Central memory CD8-positive, alpha-beta T cell (primary cell): ENCODE data around the gene DNTT.
A peak's percentile ranks its signal among the peaks of the same experiment; 100 is the strongest.

Experiments
- ATAC-seq: fragments of 150-1000 bp; cut with Tn5 transposase; replicated peaks from 2 replicates; pipeline ENCODE4 v1.10.0; 2022; ENCODE audit warnings: mild to moderate bottlenecking, moderate FRiP score, moderate number of reproducible peaks; ENCODE audit not compliant: poor library complexity, severe bottlenecking; ENCODE audit errors: extremely low read depth
- DNase-seq, 2 donors: peaks; one replicate each; pipeline ENCODE4 v3.0.0; 2021; ENCODE audit warnings: low spot score in 2 of 2
- H3K27ac Mint-ChIP-seq: one replicate; pipeline ENCODE4 v1.8.0; 2022; ENCODE audit warnings: low read depth, mild to moderate bottlenecking, moderate library complexity, mixed read lengths
- H3K27me3 Mint-ChIP-seq: one replicate; pipeline ENCODE4 v1.8.0; 2022; ENCODE audit warnings: mixed read lengths
- H3K36me3 Mint-ChIP-seq: one replicate; pipeline ENCODE4 v1.8.0; 2022; ENCODE audit warnings: mild to moderate bottlenecking, moderate library complexity, mixed read lengths; ENCODE audit not compliant: insufficient read depth
- H3K4me1 Mint-ChIP-seq: one replicate; pipeline ENCODE4 v1.8.0; 2022; ENCODE audit warnings: mixed read lengths
- H3K4me3 Mint-ChIP-seq: one replicate; pipeline ENCODE4 v1.8.0; 2022; ENCODE audit warnings: mild to moderate bottlenecking, moderate library complexity, mixed read lengths
- H3K9me3 Mint-ChIP-seq: one replicate; pipeline ENCODE4 v1.8.0; 2022; ENCODE audit warnings: mixed read lengths

The DNTT gene

DNA sequence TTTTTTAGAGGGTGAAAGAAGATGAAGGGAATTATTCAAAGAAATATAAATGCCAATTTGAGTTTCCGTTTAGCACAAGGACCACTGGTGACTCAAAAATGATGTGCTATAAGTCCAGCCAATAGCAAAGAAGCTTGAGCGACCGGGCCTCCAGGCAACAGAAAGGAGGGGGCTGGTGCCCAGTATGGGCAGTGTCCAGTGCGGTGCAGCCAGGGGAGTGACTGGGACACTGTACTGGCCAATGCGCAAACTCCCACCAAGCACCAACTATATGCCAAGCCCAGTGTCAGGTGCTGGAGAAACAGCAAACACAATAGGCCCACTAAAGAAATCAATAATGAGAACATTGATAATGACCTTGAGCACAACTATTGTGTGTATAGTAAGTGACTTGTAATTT, 64.7 kb downstream of the DNTT start:
- H3K27ac Mint-ChIP-seq, result no peak overlapping the region
- H3K36me3 Mint-ChIP-seq, result peaks cover 3% of the 10 kb centered on the region
- no peaks in the 10 kb centered on the region for H3K9me3 Mint-ChIP-seq
- peaks cover 25% of the 10 kb centered on the region for H3K27me3 Mint-ChIP-seq
- no peaks in the 10 kb centered on the region for H3K4me1 Mint-ChIP-seq
- H3K4me3 Mint-ChIP-seq, result no peak overlapping the region
- ATAC-seq (no peak), DNase-seq (no peak)

DNA sequence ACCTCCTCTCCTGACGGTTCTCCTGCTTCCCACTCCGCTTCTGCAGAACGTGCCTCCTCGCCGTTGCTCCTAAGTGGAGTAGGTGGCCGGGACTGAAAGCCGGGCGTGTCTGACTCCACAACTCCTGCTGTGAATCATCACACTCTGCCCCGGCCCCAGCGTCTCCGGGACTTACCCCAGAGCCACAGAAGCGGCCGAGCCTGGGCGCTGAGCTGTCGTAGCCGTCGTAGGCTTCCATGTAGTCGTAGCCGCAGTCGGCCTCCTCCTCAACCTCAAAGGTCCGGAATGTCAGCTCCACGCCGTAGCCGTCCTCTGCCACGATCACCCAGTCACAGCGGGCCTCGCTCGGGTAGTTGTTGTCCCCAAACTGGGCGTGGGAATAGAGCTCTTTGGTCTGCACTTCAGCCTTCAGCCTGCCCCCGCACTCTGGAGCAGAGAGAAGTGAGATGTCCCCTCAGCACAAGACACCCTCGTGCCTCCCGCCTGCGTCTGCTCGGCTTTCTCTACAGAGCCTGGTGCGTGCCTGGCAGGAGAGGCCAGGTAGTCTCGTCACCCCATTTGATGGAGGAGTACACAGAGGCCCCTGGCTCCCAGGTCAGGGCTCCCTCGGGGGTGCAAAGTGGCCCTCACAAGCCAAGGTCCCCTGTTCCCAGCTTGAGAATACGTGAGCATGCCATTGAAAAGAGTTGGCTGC, 65.8 kb downstream of the DNTT start:
- no peak for ATAC-seq
- peaks cover 8% of the 10 kb centered on the region for H3K4me1 Mint-ChIP-seq

DNA sequence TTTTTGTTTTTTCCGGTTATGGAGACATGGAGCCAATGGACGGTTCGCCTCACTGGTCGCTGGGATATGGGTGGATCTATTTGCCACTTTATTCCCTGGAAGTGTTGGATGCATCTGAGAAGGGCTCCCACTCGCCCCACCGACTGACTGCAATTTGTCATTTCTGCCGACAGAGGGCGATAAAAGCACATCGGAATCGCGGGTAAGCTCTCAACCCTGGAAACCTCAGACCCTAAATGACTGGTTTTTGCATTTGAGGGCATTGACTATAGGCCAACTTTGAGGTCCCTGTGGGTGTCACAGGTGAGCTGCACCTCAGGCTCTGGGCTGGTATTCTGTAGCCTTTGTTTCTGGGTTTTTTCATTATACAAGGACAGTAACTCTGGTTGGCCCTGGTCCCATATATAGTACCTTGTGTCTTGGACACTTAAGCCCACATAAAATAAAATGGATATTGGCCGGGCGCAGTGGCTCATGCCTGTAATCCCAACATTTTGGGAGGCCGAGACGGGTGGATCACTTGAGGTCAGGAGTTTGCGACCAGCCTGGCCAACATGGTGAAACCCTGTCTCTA, 66.4 kb downstream of the DNTT start:
- Mint-ChIP-seq H3K36me3 (peaks cover 3% of the 10 kb centered on the region), H3K27ac (no peak overlapping the region), H3K4me3 (no peak overlapping the region), H3K4me1 (peaks cover 14% of the 10 kb centered on the region), H3K9me3 (no peaks in the 10 kb centered on the region), H3K27me3 (peaks cover 42% of the 10 kb centered on the region)
- ATAC-seq, result no peak
- peak in 1 of 2 donors; percentile 35 for DNase-seq

More for the DNA sequence above, 65.8 kb downstream of the DNTT start:
- no peaks in the 10 kb centered on the region for H3K9me3 Mint-ChIP-seq
- H3K4me3 Mint-ChIP-seq, result no peak overlapping the region
- H3K27ac Mint-ChIP-seq, result no peak overlapping the region
- H3K27me3 Mint-ChIP-seq, result peaks cover 36% of the 10 kb centered on the region
- peaks cover 3% of the 10 kb centered on the region for H3K36me3 Mint-ChIP-seq
- DNase-seq, result no peak

DNA sequence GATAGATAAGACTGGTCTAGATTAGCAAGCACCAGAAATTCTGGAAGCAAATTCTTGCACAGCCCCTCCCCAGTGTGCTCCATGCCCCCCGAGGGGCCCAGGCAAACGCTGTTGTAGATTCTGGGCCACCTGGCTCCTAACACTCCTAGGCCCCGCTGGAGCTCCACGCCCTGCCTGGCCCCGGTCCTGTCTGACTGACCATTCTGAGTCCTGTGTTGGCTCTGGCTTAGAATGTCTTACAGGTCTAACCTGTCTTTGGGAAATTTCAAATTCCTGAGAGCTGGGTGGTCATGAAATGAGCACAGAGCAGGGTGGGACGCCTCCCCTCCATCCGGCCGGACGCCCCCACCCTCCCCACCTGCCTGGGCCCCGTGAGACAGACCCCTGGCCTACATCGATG, 67.1 kb downstream of the DNTT start:
- no peak for ATAC-seq
- Mint-ChIP-seq H3K27me3 (peaks cover 47% of the 10 kb centered on the region), H3K36me3 (peaks cover 3% of the 10 kb centered on the region)

DNA sequence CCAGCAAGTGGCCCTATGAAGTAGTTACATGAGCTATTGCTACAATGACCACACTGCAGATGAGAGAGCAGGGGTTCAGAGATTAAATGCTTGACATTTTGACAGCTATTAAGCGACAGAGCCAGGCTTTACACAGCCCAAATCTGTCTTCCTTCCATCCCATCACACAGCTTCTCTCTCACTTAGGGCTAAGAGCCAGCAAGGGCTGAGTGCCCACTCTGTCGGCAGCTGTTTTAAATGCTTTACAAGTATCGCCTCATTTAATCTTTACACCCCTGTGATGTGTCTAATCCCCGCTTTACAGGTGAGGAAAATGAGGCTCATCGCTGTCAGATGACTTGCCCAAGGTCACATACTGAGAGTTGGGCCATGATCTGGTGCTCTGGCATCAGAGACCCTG, 69.8 kb downstream of the DNTT start:
- Mint-ChIP-seq H3K36me3 (peaks cover 3% of the 10 kb centered on the region), H3K27me3 (peaks cover 47% of the 10 kb centered on the region), H3K27ac (no peak overlapping the region), H3K4me3 (peak overlapping the region; percentile 60), H3K4me1 (peaks cover 16% of the 10 kb centered on the region), H3K9me3 (no peaks in the 10 kb centered on the region)
- ATAC-seq (no peak), DNase-seq (no peak)

More for the DNA sequence above, 67.1 kb downstream of the DNTT start:
- peaks cover 16% of the 10 kb centered on the region for H3K4me1 Mint-ChIP-seq
- no peak overlapping the region for H3K4me3 Mint-ChIP-seq
- DNase-seq, result no peak
- no peaks in the 10 kb centered on the region for H3K9me3 Mint-ChIP-seq
- no peak overlapping the region for H3K27ac Mint-ChIP-seq

DNA sequence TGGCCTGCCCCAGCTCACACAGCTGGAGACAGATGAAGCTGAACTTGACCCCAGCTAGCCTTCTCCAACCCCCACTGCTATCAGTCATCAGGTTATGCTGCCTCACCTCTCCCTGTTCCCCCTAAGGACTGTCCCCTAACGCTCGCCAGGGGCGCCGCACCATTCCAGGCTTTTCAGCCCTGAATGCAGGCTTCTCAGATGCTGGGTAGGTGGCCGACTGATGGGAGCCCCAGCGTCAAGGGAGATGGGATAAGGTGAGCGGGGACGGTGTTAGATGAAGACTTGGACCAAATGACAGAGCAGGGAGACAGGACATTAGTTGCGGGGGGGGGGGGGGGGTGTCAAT, 70.4 kb downstream of the DNTT start:
- H3K9me3 Mint-ChIP-seq, result no peaks in the 10 kb centered on the region
- peak overlapping the region; percentile 60 for H3K4me3 Mint-ChIP-seq
- ATAC-seq, result no peak
- peaks cover 3% of the 10 kb centered on the region for H3K36me3 Mint-ChIP-seq
- peaks cover 16% of the 10 kb centered on the region for H3K4me1 Mint-ChIP-seq
- H3K27ac Mint-ChIP-seq, result no peak overlapping the region
- DNase-seq, result no peak
- H3K27me3 Mint-ChIP-seq, result peaks cover 47% of the 10 kb centered on the region

DNA sequence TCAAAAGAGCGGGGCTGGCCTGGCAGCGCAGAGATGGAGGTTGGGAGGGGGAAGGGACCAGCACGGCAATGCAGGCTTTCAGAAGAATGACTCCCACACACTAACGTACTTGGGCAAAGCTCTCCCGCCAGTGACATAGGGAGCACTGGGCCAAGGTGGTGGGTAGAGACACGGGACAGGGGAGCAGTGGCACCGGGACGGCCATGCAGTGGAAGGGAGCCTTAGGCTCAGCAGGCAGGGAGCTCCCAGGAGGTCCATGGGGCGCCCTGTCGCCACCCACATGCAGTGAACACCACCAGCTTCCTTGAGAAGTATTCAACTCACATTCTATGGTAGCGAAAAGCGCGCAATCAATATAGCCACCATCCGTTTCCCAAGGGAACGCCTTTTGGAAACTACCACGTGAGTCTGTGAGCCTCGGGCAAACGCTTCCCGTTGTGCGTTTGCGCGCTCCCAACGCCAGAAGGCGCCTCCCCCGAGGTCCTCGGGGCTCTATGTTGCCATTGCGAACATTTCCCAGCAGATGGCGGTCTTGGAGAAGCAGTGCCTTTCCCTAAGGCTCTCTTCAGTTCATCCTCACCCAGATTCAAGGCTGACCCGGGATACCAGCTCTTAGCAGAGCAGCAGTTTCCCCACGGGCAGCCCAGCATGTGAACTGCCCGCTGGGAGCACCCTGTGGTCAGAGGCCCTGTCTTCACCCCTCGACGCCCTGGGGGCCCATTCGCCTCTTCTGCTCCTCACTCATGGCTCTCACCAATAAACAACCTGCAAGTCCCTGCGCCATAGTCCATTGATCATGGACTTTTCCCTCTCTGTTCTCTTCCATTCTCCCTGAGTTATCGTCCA, 71.0 kb downstream of the DNTT start:
- DNase-seq, result peak; percentile 41 to 56
- Mint-ChIP-seq H3K4me1 (peaks cover 16% of the 10 kb centered on the region), H3K4me3 (peak overlapping the region; percentile 60), H3K9me3 (no peaks in the 10 kb centered on the region), H3K36me3 (peaks cover 3% of the 10 kb centered on the region), H3K27me3 (peaks cover 47% of the 10 kb centered on the region), H3K27ac (no peak overlapping the region)
- ATAC-seq, result peak; percentile 61

DNA sequence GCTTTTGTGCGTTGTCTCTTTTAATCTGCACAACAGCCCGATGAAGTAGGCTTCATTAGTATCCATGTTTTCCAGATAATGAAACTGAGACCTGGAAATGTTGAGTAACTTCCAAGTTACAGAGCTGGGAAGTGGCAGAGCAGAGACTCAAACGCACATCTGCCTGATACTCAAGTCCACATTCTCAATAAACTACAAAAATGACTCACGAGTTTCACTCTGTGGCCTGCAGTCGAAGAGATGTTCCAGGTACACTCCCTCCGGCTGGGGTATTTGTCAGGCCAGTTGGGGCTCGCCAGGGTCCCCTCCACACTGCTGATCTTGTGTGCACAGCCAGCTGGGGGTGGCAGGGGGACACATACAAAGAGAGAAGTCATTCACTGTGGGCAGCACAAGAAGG, 72.2 kb downstream of the DNTT start:
- Mint-ChIP-seq H3K27me3 (peaks cover 47% of the 10 kb centered on the region), H3K36me3 (no peaks in the 10 kb centered on the region), H3K4me3 (no peak overlapping the region), H3K9me3 (no peaks in the 10 kb centered on the region), H3K4me1 (peaks cover 16% of the 10 kb centered on the region), H3K27ac (no peak overlapping the region)
- DNase-seq (no peak), ATAC-seq (no peak)

DNA sequence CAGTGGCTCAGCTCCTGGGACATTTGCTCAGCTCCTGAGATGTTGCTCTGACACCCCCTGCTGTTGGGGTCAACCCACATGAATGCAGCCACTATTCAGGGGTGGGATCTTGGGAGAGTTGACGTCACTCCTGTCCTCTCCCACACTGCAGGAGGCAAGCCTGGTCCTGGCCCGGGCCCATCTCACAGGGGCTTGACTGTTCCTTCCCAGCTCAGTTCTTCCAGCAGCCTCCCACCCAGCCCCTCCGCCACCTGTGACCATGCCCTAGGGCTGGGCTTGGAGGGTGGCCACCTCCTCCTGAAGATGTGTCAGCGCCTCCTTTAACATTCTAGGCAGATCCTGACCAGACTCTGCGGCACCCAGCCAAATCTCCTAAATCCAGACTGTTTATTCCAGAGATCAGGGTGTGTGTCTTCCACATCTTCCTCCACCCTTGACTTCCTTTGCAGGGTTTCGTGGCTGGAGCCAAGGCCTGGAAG, 73.6 kb downstream of the DNTT start:
- Mint-ChIP-seq H3K36me3 (no peaks in the 10 kb centered on the region), H3K9me3 (no peaks in the 10 kb centered on the region), H3K4me1 (peaks cover 16% of the 10 kb centered on the region), H3K4me3 (no peak overlapping the region), H3K27ac (no peak overlapping the region), H3K27me3 (peaks cover 40% of the 10 kb centered on the region)
- ATAC-seq (no peak), DNase-seq (no peak)

DNA sequence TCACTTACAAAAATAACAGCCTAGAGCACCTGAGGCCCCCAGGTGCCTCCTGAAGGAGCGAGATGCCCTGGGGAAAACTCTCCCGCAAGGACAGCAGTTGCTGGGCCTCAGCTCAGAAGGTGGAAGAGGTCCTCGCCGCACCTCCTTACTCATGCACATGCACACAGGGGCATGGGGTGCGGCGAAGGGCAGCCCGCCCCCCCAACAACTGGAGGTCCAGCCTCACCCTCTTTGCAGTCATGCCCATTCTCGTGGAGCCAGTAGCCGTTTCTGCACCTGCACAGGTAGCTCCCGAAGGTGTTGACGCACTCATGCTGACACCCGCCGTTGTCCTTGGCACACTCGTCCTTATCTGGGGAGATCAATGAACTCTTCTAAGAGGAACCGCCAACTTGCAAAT, 74.5 kb downstream of the DNTT start:
- peaks cover 35% of the 10 kb centered on the region for H3K27me3 Mint-ChIP-seq
- no peak overlapping the region for H3K27ac Mint-ChIP-seq
- H3K9me3 Mint-ChIP-seq, result no peaks in the 10 kb centered on the region
- H3K36me3 Mint-ChIP-seq, result no peaks in the 10 kb centered on the region
- ATAC-seq (no peak), DNase-seq (no peak)
- no peak overlapping the region for H3K4me3 Mint-ChIP-seq
- peaks cover 16% of the 10 kb centered on the region for H3K4me1 Mint-ChIP-seq

DNA sequence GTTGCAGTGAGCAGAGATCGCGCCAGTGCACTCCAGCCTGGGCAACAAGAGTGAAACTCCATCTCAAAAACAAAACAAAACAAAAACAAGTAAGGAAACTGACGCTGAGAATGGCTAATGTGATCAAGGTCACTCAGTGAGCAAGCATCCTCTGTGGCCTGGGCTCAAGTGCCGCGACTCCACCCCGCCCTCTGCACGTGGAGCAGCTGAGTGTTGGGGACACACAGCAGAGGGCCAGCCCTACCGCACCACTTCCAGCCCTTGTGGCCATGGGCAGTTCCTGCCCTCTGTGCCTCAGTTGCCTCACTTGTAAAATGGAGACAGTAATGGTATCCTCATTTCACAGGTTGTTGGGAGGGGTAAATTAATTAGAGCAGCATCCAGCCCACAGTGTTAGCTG, 75.5 kb downstream of the DNTT start:
- Mint-ChIP-seq H3K4me3 (no peak overlapping the region), H3K4me1 (peaks cover 11% of the 10 kb centered on the region), H3K27ac (no peak overlapping the region), H3K9me3 (no peaks in the 10 kb centered on the region), H3K36me3 (no peaks in the 10 kb centered on the region), H3K27me3 (peaks cover 34% of the 10 kb centered on the region)
- no peak for DNase-seq
- no peak for ATAC-seq

DNA sequence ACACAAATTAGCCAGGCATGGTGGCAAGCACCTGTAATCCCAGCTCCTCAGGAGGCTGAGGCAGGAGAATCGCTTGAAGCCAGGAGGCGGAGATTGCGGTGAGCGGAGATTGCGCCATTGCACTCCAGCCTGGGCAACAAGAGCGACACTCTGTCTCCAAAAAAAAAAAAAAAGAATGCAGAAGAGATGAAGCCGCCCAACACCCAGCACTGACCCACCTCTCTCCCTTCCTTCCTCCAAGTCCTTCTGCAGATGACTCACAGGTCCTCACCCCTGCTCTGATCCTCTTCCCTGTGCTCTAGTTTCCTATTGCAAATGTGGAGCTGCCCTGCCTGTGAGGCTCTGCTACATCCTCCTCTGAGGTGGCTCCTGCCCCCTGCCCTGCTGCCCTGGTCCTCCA, 76.6 kb downstream of the DNTT start:
- no peaks in the 10 kb centered on the region for H3K9me3 Mint-ChIP-seq
- ATAC-seq, result no peak
- no peak for DNase-seq
- peaks cover 23% of the 10 kb centered on the region for H3K27me3 Mint-ChIP-seq
- peaks cover under 1% of the 10 kb centered on the region for H3K4me1 Mint-ChIP-seq
- no peak overlapping the region for H3K4me3 Mint-ChIP-seq
- H3K36me3 Mint-ChIP-seq, result no peaks in the 10 kb centered on the region
- no peak overlapping the region for H3K27ac Mint-ChIP-seq

DNA sequence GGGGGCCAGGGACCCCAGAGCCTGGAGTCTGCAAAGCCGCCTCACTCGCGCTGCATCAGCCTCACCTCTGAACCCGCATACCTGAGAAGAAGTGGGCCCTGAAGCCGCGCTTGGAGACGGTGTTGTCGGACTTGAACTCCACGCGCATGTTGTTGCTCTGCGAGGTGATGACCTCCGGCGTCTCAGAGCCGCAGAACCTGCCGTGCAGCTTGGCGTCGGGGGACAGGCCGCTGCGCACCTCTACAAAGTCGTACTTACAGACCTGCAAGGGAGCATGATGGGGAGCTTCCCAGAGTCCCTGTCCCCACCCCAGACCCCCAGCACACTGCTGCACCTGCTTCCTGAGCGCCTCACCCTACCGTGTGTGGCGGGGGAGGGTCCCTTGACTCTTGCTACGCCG, 80.3 kb downstream of the DNTT start:
- Mint-ChIP-seq H3K9me3 (no peaks in the 10 kb centered on the region), H3K27me3 (peaks cover 38% of the 10 kb centered on the region), H3K4me3 (no peak overlapping the region), H3K4me1 (no peaks in the 10 kb centered on the region), H3K36me3 (peaks cover 1% of the 10 kb centered on the region), H3K27ac (no peak overlapping the region)
- ATAC-seq (no peak), DNase-seq (no peak)
